ENCODE results near the gene ASTL. TPM values are rescaled to one million over a fixed set of nuclear protein-coding genes. Genes with fewer than 3 reads are reported as not detected.
"Not testable (repeated sequence)": the region's sequence is repeated elsewhere in the genome, so short reads cannot be mapped to it uniquely, and the experiment has no call there.

ASTL gene
- total RNA-seq, 1 experiment from 2014 or later = not detected

- ATAC-seq = no peak
Observed at GRCh38 chr2:96088340-96089335, 49.7 kb downstream of the ASTL start.

GRCh38 chr2:96087130-96087529, 51.2 kb downstream of the ASTL start:
- DNase-seq = no peak
- no peak overlapping the region for H3K4me2 ChIP-seq (ENCODE audit: low read length)

More at GRCh38 chr2:96088340-96089335, 49.7 kb downstream of the ASTL start:
- H3K4me2 ChIP-seq (ENCODE audit: low read length) = no peak overlapping the region
- H3K9me3 ChIP-seq (ENCODE audit: low read length) = no peaks in the 10 kb centered on the region
- DNase-seq = no peak
- no peak overlapping the region for H3K27ac ChIP-seq (ENCODE audit: low read length)
- no TSS peak for BruUV-seq (replicated peaks)
- no peak overlapping the region for H2AFZ ChIP-seq (ENCODE audit: low read length)
- H3K9me2 ChIP-seq (replicated peaks; ENCODE audit: low read length) = no peaks in the 10 kb centered on the region
- H3F3A ChIP-seq (ENCODE audit: low read length, unreplicated experiment) = no peaks in the 10 kb centered on the region
- ChIA-PET CTCF (no interaction called here), POLR2A (ENCODE audit: unreplicated experiment) (no interaction called here)
- no peaks in the 10 kb centered on the region for H4K20me1 ChIP-seq (ENCODE audit: low read length)
- H3K9ac ChIP-seq (ENCODE audit: low read length) = no peak overlapping the region
- TF ChIP-seq EZH2phosphoT487 (IDR thresholded peaks at IDR 0.05; ENCODE audit: borderline replicate concordance, low read length) (no peak), CTCF (conservative IDR thresholded peaks at IDR 0.05; ENCODE audit: low read depth, low read length) (no peak), EZH2 (IDR thresholded peaks at IDR 0.05; ENCODE audit: low read length, unreplicated experiment) (no peak)
- H3K27me3 ChIP-seq (ENCODE audit: low read length) = no peaks in the 10 kb centered on the region
- no peaks in the 10 kb centered on the region for H3K4me1 ChIP-seq (ENCODE audit: insufficient read depth, low read length)
- intact Hi-C loops (cut with micrococcal nuclease) = no loop called here
- no peaks in the 10 kb centered on the region for H3K36me3 ChIP-seq (ENCODE audit: low read depth, low read length)
- no peak overlapping the region for H3K4me3 ChIP-seq (ENCODE audit: low read length)
- H3K79me2 ChIP-seq (ENCODE audit: low read length) = no peaks in the 10 kb centered on the region

GRCh38 chr2:96085541-96086355, 52.6 kb downstream of the ASTL start:
- Histone ChIP-seq H4K20me1 (ENCODE audit: low read length) (no peaks in the 10 kb centered on the region), H3K9me2 (replicated peaks; ENCODE audit: low read length) (no peaks in the 10 kb centered on the region), H3K36me3 (ENCODE audit: low read depth, low read length) (no peaks in the 10 kb centered on the region), H2AFZ (ENCODE audit: low read length) (no peak overlapping the region), H3F3A (ENCODE audit: low read length, unreplicated experiment) (no peaks in the 10 kb centered on the region), H3K9me3 (ENCODE audit: low read length) (no peaks in the 10 kb centered on the region), H3K27ac (ENCODE audit: low read length) (no peak overlapping the region), H3K79me2 (ENCODE audit: low read length) (no peaks in the 10 kb centered on the region), H3K27me3 (ENCODE audit: low read length) (no peaks in the 10 kb centered on the region), H3K4me3 (ENCODE audit: low read length) (no peak overlapping the region), H3K9ac (ENCODE audit: low read length) (no peak overlapping the region), H3K4me2 (ENCODE audit: low read length) (no peak overlapping the region), H3K4me1 (ENCODE audit: insufficient read depth, low read length) (no peaks in the 10 kb centered on the region)
- TF ChIP-seq CTCF (conservative IDR thresholded peaks at IDR 0.05; ENCODE audit: low read depth, low read length) (no peak), EZH2phosphoT487 (IDR thresholded peaks at IDR 0.05; ENCODE audit: borderline replicate concordance, low read length) (no peak), EZH2 (IDR thresholded peaks at IDR 0.05; ENCODE audit: low read length, unreplicated experiment) (no peak)
- CTCF ChIA-PET = no interaction called here
- no peak for DNase-seq
- intact Hi-C loops (cut with micrococcal nuclease) = no loop called here
- no TSS peak for BruUV-seq (replicated peaks)
- ATAC-seq = no peak
- POLR2A ChIA-PET (ENCODE audit: unreplicated experiment) = no interaction called here

More at GRCh38 chr2:96087130-96087529, 51.2 kb downstream of the ASTL start:
- no peaks in the 10 kb centered on the region for H3F3A ChIP-seq (ENCODE audit: low read length, unreplicated experiment)
- no peak for ATAC-seq
- no peaks in the 10 kb centered on the region for H3K9me2 ChIP-seq (replicated peaks; ENCODE audit: low read length)
- intact Hi-C loops (cut with micrococcal nuclease) = no loop called here
- no peaks in the 10 kb centered on the region for H3K36me3 ChIP-seq (ENCODE audit: low read depth, low read length)
- no peak overlapping the region for H3K27ac ChIP-seq (ENCODE audit: low read length)
- BruUV-seq (replicated peaks) = no TSS peak
- no peaks in the 10 kb centered on the region for H4K20me1 ChIP-seq (ENCODE audit: low read length)
- H3K9ac ChIP-seq (ENCODE audit: low read length) = no peak overlapping the region
- H2AFZ ChIP-seq (ENCODE audit: low read length) = no peak overlapping the region
- TF ChIP-seq EZH2 (IDR thresholded peaks at IDR 0.05; ENCODE audit: low read length, unreplicated experiment) (no peak), EZH2phosphoT487 (IDR thresholded peaks at IDR 0.05; ENCODE audit: borderline replicate concordance, low read length) (no peak)
- no peaks in the 10 kb centered on the region for H3K9me3 ChIP-seq (ENCODE audit: low read length)
- ChIA-PET POLR2A (ENCODE audit: unreplicated experiment) (no interaction called here), CTCF (no interaction called here)
- no peaks in the 10 kb centered on the region for H3K4me1 ChIP-seq (ENCODE audit: insufficient read depth, low read length)
- H3K4me3 ChIP-seq (ENCODE audit: low read length) = no peak overlapping the region
- H3K27me3 ChIP-seq (ENCODE audit: low read length) = no peaks in the 10 kb centered on the region
- H3K79me2 ChIP-seq (ENCODE audit: low read length) = no peaks in the 10 kb centered on the region

GRCh38 chr2:96084858-96085518, 53.3 kb downstream of the ASTL start:
- BruUV-seq (replicated peaks); H3K9me3 ChIP-seq (ENCODE audit: low read length); POLR2A ChIA-PET (ENCODE audit: unreplicated experiment); H3K4me1 ChIP-seq (ENCODE audit: insufficient read depth, low read length); H3K9me2 ChIP-seq (replicated peaks; ENCODE audit: low read length); H2AFZ ChIP-seq (ENCODE audit: low read length); intact Hi-C loops (cut with micrococcal nuclease); H3K9ac ChIP-seq (ENCODE audit: low read length); H3F3A ChIP-seq (ENCODE audit: low read length, unreplicated experiment); ATAC-seq; H3K36me3 ChIP-seq (ENCODE audit: low read depth, low read length); H3K27ac ChIP-seq (ENCODE audit: low read length); H3K79me2 ChIP-seq (ENCODE audit: low read length); CTCF ChIA-PET; H4K20me1 ChIP-seq (ENCODE audit: low read length); H3K4me3 ChIP-seq (ENCODE audit: low read length); H3K27me3 ChIP-seq (ENCODE audit: low read length); H3K4me2 ChIP-seq (ENCODE audit: low read length); DNase-seq: not testable (repeated sequence)

All from PC-3 (cell line).